Spleen (tissue), 7 donors: ENCODE data around the gene MYH14.

ENCODE experiments used
- CTCF ChIP-seq, 11 experiments: fragments of 200-600 bp in 7 of 11; fragments of 450-650 bp in 4 of 11; sonication (generic) in 4 of 11; IDR thresholded peaks in 8 of 11; conservative IDR thresholded peaks in 3 of 11; 1 replicate in 7 of 11; 2 replicates in 4 of 11; pipeline versions ENCODE4 v1.4.0 to v1.8.0; 2016 to 2021; ENCODE audit warnings: antibody characterized with exemption in 11 of 11, inconsistent platforms in 4 of 11, mild to moderate bottlenecking in 1 of 11
- POLR2A ChIP-seq, 3 donors: fragments of 450-650 bp; IDR thresholded peaks; one replicate each; pipeline ENCODE4 v1.5.1; 2017; ENCODE audit warnings: antibody characterized with exemption in 3 of 3, mild to moderate bottlenecking in 1 of 3
- donor health status: DM: no; HTN: no; CAD: no; lungs with moderate emphysema.
- donor health status: DM: no; HTN: no; CAD: no.
- donor health status: DM: no; HTN: no; CAD: no.

GRCh38 chr19:50205681-50206138 lies 2.3 kb downstream of the MYH14 start:
- TF ChIP-seq CTCF (IDR thresholded peaks at IDR 0.05 in 8 of 11, conservative IDR thresholded peaks at IDR 0.05 in 3 of 11) = no peak
- TF ChIP-seq POLR2A (IDR thresholded peaks at IDR 0.05) = no peak
